A549 treated with CORT108297 at 1 μM for 4 hours (cell line): ENCODE results near the gene LXN. TPM values are rescaled to one million over a fixed set of nuclear protein-coding genes. Genes with fewer than 3 reads are reported as not detected.

Experiments
- total RNA-seq: library from RNA; stranded (reverse); fragments of 200-300 nt; extraction: Qiagen RNA extraction; gene quantifications from 5 replicates; pipeline ENCODE4 v1.2.3, GENCODE V29; 2022

LXN gene, protein sequence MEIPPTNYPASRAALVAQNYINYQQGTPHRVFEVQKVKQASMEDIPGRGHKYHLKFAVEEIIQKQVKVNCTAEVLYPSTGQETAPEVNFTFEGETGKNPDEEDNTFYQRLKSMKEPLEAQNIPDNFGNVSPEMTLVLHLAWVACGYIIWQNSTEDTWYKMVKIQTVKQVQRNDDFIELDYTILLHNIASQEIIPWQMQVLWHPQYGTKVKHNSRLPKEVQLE
- total RNA-seq: 62.1 to 76.2 TPM (median 69.2 TPM) in 5 replicates

DNA sequence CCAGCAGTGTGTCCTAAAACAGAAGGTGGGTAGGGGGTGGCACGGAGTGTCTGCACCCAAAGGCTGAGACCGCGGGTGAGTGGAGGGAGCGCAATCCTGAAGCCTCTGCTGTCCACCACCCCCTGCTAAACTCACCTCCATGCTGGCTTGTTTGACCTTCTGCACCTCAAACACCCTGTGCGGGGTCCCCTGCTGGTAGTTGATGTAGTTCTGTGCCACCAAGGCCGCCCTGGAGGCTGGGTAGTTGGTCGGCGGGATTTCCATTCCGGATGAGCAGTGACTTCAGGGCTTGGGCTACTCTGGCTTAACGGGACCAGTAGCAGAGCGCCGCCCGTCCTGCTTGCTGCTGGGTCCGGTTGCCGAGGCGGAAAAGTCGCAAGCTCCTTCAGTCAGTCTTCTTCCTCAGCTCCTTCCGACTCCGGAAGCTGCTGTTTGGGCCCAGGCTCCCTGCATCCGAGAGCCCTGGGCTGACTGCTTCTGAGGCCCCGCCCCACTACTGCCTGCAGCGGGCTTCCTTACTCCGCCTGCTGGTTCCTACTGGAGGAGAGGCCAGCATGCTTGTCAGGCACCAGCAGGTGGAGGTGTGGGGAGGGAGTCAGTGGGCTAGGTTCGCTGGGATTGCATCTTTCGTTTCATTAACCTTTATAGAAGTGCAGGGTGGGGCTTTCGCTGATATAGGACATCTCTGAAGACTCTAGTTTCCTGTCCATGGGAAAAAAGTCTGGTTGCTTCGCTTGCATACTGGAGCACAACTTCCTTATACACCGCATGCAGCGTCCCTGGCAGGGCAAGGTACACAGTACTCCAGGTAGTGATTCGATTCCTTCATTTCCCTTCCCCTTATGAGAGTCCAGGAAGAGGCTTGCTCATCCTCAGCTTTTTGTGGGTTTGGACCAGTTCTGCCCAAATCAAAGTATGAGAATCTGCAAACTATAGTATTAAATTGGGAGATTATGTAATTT lies at the start of gene LXN:
Gene LXN, minus strand, starts transcription at position 434 of the 962 bp plus-strand sequence. Its CDS starts 170 bp downstream, at position 264.

DNA sequence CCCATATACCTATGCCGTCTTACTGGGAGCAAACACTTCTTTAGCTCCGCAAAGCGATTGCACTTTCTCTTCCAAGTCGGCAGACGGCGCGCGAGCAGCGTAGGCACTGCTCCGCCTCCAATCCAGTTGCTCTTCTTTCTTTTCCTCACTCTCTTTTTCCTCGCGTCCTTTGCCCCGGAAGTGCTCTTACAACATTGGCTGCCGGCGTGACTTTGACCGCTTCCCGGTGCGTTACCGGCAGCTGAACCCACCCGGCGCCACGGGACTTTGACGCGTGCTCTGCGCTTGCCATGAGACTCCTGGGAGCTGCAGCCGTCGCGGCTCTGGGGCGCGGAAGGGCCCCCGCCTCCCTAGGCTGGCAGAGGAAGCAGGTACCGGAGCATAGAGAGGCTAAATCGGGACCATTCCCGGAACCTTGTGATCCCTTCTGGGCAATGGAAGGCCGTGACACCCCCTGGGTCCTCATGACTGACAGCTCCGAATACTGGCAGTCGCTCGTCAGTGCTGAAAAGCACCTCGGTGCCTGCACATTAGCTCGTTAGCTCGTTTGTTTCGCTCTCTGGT lies 28.0 kb downstream of the LXN start, which contains the start of gene GFM1:
Gene GFM1, plus strand, starts transcription at position 183 of the 564 bp plus-strand sequence. Its CDS starts 108 bp downstream, at position 291.

Other genes with a start within 250 kb of the LXN start
- gene MLF1, start 101.5 kb downstream of the LXN start, total RNA-seq: 22.3 to 25.4 TPM (median 24.4 TPM) in 5 replicates
- gene GFM1, start 28.1 kb downstream of the LXN start, total RNA-seq: 39.2 to 66.7 TPM (median 41.4 TPM) in 5 replicates
- 8.8 to 12.3 TPM (median 9.2 TPM) in 5 replicates for gene RARRES1, start 59.8 kb upstream of the LXN start, total RNA-seq
- 44.3 to 54.4 TPM (median 49.7 TPM) in 5 replicates for gene MFSD1, start 129.4 kb upstream of the LXN start, total RNA-seq